ENCODE results near the gene FNIP1.
"Not testable (repeated sequence)": the region's sequence is repeated elsewhere in the genome, so short reads cannot be mapped to it uniquely, and the experiment has no call there.

FNIP1 gene

DNA sequence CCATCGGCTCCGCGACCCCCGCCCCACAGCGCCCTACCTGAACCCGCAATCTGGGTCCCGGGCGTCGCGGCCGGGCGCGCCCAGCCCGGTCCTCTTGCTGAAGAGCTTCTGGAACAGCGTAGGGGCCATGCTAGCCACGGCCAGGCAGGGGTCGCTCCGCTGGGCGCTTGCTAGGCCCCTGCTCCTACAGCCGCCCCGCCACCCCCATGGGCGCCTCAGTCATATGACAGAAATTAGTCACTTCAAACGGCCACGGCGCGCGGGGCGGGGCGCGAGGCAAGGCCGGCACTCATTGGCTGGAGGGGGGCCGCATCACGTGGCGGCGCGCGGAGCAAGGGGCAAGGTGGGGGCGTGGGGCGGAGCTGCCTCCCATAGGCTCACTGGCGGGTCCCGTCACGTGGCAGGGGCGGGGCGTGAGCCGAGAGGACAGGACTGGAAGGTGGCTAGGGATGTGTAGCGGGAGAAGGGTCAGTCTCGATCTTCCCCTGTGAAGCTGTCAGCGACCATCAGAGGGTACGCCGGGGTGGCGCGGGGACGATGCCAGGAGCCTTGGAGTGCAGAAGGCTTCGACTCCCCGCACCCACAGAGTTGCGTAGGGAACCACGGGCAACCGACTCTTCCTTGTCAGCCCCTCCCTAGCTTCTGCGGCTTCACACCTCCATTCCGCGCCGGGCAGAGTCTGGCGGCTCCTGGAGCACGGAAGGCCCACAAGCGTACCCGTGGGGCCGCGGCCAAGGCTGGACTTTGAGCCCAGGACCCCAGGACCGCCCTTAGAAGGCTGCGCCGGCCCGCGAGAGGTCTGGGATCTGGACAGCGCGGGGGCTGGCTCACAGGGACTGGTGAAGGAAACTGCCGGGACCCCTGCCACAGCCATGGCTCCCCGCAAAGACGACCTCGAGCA lies at the start of gene FNIP1:
Gene FNIP1 (minus strand): TSS at position 225 of the 901 bp plus-strand sequence. CDS start 96 bp downstream, at position 129.
- DNase-seq, result peak; percentile 90 to 96

DNA sequence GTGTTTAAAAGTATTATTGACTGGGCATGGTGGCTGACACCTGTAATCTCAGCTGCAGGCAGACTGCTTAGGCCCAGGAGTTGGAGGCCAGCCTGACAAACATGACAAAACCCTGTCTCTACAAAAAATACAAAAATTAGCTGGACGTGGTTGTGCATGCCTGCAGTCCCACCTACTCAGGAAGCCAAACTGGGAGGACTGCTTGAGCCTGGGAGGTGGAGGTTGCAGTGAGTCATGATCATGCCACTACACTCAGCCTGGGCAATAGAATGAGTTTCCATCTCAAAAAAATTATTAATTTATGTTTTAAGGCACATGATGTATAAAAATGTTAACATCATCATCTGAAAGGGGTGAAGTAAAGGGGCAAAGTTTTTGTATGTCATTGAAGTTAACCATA lies 49.7 kb upstream of the FNIP1 start:
- DNase-seq, result no peak

GRCh38 chr5:131845828-131846227 lies 49.0 kb upstream of the FNIP1 start:
- no peak for DNase-seq

DNA sequence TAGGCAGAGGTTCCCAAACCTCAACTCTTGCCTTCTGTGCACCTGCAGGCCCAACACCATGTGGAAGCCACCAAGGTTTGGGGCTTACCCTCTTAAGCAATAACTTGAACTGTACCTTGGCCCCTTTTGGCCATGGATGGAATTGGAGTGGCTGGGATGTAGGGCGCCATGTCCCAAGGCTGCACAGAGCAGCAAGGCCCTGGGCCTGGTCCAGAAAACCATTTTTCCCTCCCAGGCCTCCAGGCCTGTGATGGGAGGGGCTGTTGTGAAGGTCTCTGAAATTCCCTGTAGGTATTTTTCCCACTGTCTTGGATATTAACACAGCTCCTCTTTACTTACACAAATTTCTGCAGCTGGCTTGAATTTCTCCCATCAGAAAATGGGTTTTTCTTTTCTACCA lies 46.2 kb upstream of the FNIP1 start:
- not testable (repeated sequence) for DNase-seq

DNA sequence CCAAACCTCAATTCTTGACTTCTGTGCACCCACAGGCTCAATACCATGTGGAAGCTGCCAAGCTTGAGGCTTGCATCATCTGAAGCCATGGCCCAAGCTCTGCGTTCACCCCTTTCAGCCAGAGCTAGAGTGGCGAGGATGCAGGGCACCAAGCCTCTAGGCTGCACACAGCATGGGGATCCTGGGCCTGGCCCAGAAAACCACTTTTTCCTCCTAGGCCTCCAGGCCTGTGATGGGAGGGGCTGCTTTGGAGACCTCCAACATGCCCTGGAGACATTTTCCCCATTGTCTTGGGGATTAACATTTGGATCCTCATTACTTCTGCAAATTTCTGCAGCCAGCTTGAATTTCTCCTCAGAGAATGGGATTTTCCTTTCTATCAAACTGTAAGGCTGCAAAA lies 35.9 kb upstream of the FNIP1 start:
- DNase-seq, result not testable (repeated sequence)

DNA sequence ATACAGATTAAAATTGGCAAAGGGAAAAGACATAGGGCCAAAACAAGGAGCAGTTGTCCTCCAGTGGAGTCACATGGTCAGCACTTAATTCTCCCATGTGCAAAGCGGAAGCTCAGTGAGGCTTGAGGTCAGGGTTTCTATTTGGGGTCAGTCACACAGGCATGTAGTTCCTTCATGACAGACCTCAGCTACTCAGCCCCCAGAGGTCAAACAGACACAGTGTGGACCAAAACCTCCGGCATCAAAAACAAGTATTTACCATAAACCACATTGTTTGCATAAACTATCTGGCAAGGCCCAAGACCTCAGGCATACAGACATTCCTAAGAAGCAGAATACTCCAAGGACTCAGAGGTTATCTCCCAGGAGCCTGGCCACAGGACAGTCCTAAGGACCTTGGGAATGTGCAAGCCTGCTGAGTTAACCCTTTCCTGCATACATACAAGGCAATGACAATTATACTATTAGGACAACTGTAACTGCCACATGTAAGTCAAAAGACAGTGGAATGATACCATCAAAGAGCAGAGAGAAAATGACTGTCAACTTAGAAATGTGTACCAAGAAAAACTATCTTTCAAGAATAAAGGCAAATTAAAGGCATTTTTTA lies 28.7 kb upstream of the FNIP1 start:
- no peak for DNase-seq

DNA sequence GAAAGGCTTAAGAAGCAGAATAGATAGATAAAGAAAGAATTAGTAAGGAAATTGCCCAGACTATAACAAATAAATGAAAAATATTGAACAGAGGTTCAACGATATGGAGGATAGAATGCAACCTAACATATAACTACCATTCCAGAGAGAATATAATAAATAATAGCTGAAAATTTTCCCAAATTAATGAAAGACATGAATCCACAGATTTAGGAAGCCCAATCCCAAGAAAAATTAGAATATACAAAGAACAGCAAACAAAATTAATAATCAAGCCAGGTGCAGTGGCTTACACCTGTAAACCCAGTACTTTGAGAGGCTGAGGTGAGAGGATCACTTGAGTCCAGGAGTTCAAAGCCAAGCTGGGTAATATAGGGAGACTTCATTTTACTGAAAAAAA lies 27.8 kb upstream of the FNIP1 start:
- DNase-seq, result no peak

DNA sequence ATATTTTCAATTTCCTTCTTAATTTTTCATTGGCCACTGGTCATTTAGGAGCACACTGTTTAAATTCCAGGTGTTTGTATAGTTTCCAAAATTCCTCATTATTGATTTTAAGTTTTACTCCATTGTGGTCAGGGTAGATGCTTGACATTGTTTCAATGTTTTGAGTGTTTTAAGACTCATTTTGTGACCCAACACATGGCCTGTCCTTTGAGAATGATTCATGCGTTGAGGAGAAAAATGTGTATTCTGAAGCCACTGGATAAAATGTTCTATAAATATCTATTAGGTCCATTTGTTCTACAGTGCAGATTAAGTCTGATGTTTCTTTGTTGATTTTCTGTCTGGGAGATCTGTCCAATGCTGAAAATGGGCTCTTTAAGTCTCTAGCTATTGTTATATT lies 24.4 kb upstream of the FNIP1 start:
- no peak for DNase-seq

DNA sequence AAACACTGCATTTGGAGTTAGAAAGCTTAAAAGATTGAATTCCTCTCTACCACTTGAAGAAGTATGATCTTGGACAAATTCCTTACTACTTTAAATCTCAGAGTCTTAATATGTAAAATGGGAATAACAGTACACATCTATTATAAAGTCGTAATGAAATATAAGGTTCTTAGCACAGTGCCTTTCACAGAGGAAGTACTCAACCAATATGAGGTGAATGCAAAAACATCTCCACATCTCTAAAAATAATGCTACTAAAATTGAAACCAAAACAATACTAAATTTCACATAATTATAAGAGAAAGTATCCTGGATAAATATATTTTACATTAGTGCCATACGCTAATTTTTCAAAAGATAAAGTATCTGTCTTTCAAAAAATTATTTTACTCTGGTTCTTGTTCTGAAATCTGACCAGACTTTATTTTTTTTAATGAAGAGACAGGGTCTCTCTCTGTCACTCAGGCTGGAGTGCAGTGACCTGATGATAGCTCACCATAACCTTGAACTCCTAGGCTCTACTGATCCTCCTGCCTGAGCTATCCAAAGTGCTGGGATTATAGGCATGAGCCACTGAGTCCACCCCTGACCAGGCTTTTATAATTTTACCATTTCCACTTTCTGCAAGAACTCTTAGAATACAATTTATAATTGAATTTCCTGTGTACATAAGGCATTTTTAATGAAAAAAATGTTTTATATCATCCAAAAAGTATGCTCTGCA lies 21.3 kb upstream of the FNIP1 start:
- no peak for DNase-seq

GRCh38 chr5:131814990-131815389 lies 18.2 kb upstream of the FNIP1 start:
- no peak for DNase-seq

DNA sequence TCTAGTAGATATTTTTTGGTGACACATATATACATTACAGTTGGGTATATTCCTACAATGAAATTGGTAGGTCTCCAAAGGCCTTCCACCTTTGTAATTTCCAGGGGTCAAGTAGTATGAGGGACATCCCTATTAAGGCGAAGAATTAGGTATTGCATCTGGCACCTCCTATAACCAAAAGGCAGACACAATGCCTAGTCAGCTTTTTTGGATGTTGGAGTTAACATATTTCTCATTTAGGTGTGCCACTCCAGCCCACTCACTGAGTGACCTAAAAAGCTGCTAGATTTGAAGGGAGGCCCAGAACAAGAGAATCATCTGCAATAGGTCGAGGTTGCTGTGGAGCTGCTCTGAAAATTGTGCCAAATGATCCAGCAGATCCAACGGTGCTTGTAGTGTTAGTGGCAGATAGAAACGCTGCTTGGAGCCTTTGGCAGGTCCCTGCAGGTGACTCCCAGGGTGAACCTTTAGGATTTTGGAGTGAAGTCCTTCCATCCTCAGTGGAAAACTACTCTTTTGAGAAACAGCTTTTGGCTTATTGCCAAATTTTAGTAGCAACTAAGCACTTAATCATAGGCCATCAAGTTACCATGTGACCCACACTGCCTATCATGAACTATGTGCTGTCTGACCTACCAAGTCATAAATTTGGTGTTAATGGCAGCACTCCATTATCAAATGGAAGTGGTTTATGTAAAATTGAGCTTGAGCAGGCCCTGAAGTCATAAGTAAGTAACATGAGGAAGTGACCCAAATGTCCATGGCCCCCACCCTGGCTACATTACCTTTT lies 15.7 kb upstream of the FNIP1 start:
- no peak for DNase-seq

GRCh38 chr5:131810510-131811249 lies 13.9 kb upstream of the FNIP1 start:
- DNase-seq, result peak in 1 of 2 experiments; percentile 22

DNA sequence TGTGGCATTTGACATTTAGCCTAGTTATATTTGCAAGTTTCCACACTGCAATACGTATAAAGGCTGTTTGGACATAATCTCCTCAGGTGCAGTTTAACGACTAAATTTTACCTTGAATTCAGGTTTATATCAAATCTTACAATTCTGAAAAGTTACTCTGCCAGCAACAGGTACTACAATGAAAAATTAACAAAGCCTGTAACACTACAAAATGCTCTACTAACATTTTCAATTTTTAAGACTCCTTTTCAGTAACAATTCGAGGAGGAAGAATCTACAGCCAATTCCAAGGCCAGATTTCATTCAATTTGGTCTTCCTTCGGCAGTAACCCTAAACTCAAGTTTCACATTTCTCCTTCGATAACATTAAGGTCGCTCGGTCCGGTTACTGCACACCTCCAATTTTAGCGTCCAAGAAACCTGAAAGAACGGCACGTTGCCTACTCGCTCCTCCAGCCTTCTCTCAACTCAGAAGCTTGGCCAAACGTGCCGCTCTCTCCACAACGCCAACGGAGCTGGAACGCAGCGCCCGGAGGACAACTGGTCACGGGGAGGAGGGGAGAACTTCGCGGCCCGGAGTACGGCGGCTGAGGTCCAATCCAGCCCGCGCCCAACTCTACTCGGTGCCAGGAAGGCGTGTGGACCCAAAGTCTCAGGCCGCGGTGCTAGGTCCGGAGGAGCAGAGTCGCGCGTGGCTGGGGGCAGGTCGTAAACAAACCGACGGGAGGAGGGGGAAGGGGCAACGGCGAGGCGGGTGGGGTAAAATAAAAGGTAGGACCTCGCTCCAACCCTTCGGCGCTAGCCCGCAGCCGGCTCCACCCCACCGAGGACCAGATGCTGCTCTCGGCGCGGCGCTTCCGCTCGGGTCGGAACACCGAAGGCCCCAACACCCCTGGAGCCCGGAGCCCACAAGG lies 681 bp downstream of the FNIP1 start:
- DNase-seq, result peak in 1 of 2 experiments; percentile 50

DNA sequence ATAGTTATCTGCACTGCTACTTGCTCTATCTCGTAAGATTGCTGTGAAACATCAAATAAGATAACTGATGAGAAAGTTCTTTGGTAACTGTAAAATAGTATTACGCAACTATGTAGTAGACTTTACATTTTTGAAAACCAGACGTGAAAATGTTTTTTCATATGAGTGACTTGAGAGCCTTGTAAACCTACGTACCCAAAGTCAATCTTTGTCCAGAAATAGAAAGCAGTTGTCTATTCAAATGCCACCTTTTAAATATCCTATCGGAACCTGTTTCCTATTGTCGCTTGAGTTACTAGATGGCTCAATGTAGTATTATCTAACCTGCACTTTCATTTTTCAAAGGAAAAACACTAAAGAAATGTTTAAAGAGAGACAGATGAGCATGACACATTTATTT lies 1.6 kb downstream of the FNIP1 start:
- DNase-seq, result no peak

GRCh38 chr5:131794586-131794985 lies 2.2 kb downstream of the FNIP1 start:
- DNase-seq, result no peak

GRCh38 chr5:131792896-131793295 lies 3.9 kb downstream of the FNIP1 start:
- no peak for DNase-seq

- DNase-seq, result no peak
Measured at GRCh38 chr5:131791866-131792265, 5.0 kb downstream of the FNIP1 start.

DNA sequence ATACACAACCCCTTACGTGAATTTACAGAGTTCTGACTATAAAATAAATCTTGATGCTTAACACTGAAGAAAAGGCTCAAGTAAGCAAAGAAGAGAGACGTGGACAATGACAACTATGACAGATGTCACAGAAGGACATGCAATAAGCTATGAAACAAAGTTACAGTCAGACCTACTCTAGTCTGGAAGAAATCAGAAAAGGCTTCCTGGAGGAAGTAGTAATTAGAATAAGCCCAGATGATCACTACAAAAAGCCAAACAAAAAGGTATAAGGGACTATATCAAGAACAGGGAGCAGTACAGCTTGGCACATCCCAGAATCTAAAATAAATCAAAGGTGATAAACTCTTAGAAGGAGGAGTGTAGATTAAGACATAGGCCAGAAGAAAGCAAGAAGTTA lies 6.3 kb downstream of the FNIP1 start:
- no peak for DNase-seq

DNA sequence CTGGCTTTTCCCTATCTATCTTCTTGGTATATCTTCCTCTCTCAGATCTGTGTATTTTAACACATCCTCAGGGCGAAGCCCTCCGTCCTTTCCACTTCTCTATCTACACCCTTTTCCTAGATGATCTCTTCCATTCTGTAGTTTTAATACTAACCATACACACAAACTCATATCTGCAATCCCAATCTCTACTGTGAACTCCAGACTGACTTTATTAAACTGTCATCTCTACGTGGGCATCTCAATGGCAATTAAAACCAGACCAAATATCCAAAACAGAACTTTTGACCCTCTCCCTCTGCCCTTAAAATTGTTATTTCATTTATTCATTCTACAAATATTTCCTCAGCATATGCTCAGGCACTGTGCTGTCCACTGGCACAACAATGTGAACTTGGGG lies 7.1 kb downstream of the FNIP1 start:
- DNase-seq, result no peak

- DNase-seq, result no peak
Measured at GRCh38 chr5:131787736-131788135, 9.1 kb downstream of the FNIP1 start.

Data from NCI-H524 (cell line).